ENCODE data around the gene MATCAP1. TPM values are rescaled to one million over a fixed set of nuclear protein-coding genes. Genes with fewer than 3 reads are reported as not detected.

MATCAP1 gene
- total and polyA plus RNA-seq, 2 of the 13 experiments (the other 11 are each of a cell fraction or from before 2014, with no cell fraction given) = 11.2 to 24.5 TPM

DNA sequence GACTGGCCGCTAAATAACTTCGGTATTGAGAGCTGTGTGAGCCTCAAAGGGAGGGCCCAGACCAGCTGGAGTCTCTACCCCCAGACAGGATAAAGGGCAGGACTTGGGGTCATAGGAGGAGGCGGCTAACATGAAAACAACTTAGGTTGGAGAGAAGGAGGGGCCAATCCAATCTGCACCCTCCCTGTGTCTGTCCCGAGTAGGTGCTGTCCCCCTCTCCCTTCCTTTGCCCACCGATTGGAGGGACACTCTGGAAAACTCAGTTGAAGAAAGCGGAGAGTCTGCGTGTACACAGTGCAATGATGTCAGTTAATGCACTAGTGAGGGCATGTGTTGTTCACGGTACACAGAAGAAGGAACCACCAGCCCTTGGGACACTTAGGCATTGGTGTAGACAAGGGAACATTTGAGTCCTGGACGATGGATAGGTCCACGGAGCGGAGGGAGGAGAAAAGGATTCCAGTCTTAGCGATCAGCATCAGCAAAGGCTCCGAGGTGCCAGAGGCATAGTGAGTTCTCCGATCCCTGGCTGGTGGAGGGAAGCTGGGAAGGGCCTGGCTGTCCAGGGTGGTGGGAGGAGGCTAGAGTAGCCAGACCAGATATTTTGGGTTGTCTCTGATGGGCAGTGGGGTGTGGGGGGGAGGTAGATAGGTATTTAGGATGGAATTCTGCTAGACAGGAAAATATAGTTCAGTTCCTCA lies 12.7 kb downstream of the MATCAP1 start (continued):
- TF ChIP-seq FIP1L1 (IDR thresholded peaks at IDR 0.05; ENCODE audit: borderline replicate concordance, insufficient read depth, low read depth, low read length) (no peak), ZNF354B (CRISPR knock-in tag; IDR thresholded peaks at IDR 0.05) (peak; percentile 18; the same call in 1 of the 2 replicates), HOXD1 (CRISPR knock-in tag; IDR thresholded peaks at IDR 0.05) (0 out of 2 replicates have a peak, but pooled peaks have one; percentile 11), ZNF691 (CRISPR knock-in tag; IDR thresholded peaks at IDR 0.05; ENCODE audit: borderline replicate concordance, low read depth) (0 out of 2 replicates have a peak, but pooled peaks have one; percentile 73), ZNF318 (CRISPR knock-in tag; IDR thresholded peaks at IDR 0.05) (peak; percentile 78; the same call in 1 of the 2 replicates), ZNF577 (CRISPR knock-in tag; IDR thresholded peaks at IDR 0.05; ENCODE audit: borderline replicate concordance, low read depth) (0 out of 2 replicates have a peak, but pooled peaks have one; percentile 57), KLF9 (CRISPR knock-in tag; IDR thresholded peaks at IDR 0.05; ENCODE audit: low read depth) (peak; percentile 58; the same call in 1 of the 2 replicates), NONO (IDR thresholded peaks at IDR 0.05) (no peak), NONO (CRISPR knock-in tag; conservative IDR thresholded peaks at IDR 0.05) (0 out of 2 replicates have a peak, but pooled peaks have one; percentile 16), ZFP90 (CRISPR knock-in tag; IDR thresholded peaks at IDR 0.05; ENCODE audit: borderline replicate concordance) (no peak)
- TF ChIP-seq, protein P1, sequence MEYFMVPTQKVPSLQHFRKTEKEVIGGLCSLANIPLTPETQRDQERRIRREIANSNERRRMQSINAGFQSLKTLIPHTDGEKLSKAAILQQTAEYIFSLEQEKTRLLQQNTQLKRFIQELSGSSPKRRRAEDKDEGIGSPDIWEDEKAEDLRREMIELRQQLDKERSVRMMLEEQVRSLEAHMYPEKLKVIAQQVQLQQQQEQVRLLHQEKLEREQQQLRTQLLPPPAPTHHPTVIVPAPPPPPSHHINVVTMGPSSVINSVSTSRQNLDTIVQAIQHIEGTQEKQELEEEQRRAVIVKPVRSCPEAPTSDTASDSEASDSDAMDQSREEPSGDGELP (IDR thresholded peaks at IDR 0.05; ENCODE audit: borderline replicate concordance, low read depth) = peak; percentile 42; the same call in 1 of the 2 replicates

All from HepG2 (cell line).